ENCODE measurements around the gene IGFL1.
"Not testable (repeated sequence)": the region's sequence is repeated elsewhere in the genome, so short reads cannot be mapped to it uniquely, and the experiment has no call there.

- not testable (repeated sequence) for TF ChIP-seq CTCF (IDR thresholded peaks at IDR 0.05; ENCODE audit: low read length); EZH2 (IDR thresholded peaks at IDR 0.05; ENCODE audit: borderline replicate concordance, low read length)
Measured at GRCh38 chr19:46262684-46263296, 33.2 kb downstream of the IGFL1 start.

Measured in OCI-LY1 (cell line).